H1 (cell line): ENCODE results near the gene GNGT2. TPM values are rescaled to one million over a fixed set of nuclear protein-coding genes. Genes with fewer than 3 reads are reported as not detected.

Source experiments
- CTCF ChIA-PET: fragments of 300-600 bp; sonication (Branson Sonifier 250); formaldehyde crosslinking; loops from one replicate; lab custom pipeline; 2021; ENCODE audit not compliant: partially characterized antibody; lab: Charles Lee
- POLR2A ChIA-PET: fragments of 300-600 bp; sonication (Branson Sonifier 250); formaldehyde crosslinking; loops from one replicate; lab custom pipeline; 2021; ENCODE audit warnings: inconsistent platforms; ENCODE audit not compliant: partially characterized antibody; lab: Charles Lee
- DNase-seq, 2 experiments: peaks; one replicate each; pipeline versions ENCODE4 v3.0.0 to v3.0.0-alpha.2; 2010 to 2022; ENCODE audit warnings: low spot score in 2 of 2, low read depth in 1 of 2, mixed read lengths in 1 of 2
- FAIRE-seq: peaks from 2 replicates; lab custom pipeline; 2011; peaks lifted over from hg19 to GRCh38; lab: Jason Lieb, UNC
- H2AFZ ChIP-seq: 2 replicates; pipeline ENCODE4 v1.8.1; 2012; ENCODE audit warnings: low read length, inconsistent platforms
- H2AK5ac ChIP-seq: 2 replicates; pipeline ENCODE4 v1.6.1; 2013; ENCODE audit warnings: low read depth, low read length
- H2BK120ac ChIP-seq: replicated peaks from 2 replicates; pipeline ENCODE3; 2013; ENCODE audit warnings: low read depth, low read length, inconsistent platforms
- H2BK12ac ChIP-seq: 2 replicates; pipeline ENCODE4 v1.6.1; 2013; ENCODE audit warnings: low read depth, low read length
- H2BK15ac ChIP-seq: 2 replicates; pipeline ENCODE4 v1.6.1; 2013; ENCODE audit warnings: low read length
- H2BK20ac ChIP-seq: 2 replicates; pipeline ENCODE4 v1.6.1; 2013; ENCODE audit warnings: low read length
- H2BK5ac ChIP-seq: 2 replicates; pipeline ENCODE4 v1.6.1; 2013; ENCODE audit warnings: low read depth, low read length
- H3K14ac ChIP-seq: 2 replicates; pipeline ENCODE4 v1.6.1; 2013; ENCODE audit warnings: inconsistent platforms; ENCODE audit not compliant: insufficient read length
- H3K18ac ChIP-seq: 2 replicates; pipeline ENCODE4 v1.6.1; 2013; ENCODE audit warnings: low read length; ENCODE audit errors: extremely low read depth
- H3K23ac ChIP-seq: 2 replicates; pipeline ENCODE4 v1.6.1; 2013; ENCODE audit warnings: inconsistent platforms; ENCODE audit not compliant: insufficient read length
- H3K23me2 ChIP-seq: 2 replicates; pipeline ENCODE4 v1.6.1; 2013; ENCODE audit warnings: low read depth, low read length
- H3K27ac ChIP-seq: 2 replicates; pipeline ENCODE4 v1.6.1; 2011; ENCODE audit warnings: low read depth, low read length, inconsistent platforms
- H3K27me3 ChIP-seq, 4 experiments: replicated peaks in 1 of 4; 1 replicate in 1 of 4; 2 replicates in 3 of 4; pipeline versions ENCODE4 v1.6.1 to v1.8.1; 2011 to 2013; ENCODE audit warnings: low read length in 3 of 4, mild to moderate bottlenecking in 3 of 4, inconsistent platforms in 2 of 4, mixed read lengths in 2 of 4, moderate library complexity in 1 of 4; ENCODE audit not compliant: control insufficient read depth in 3 of 4, insufficient read depth in 3 of 4; ENCODE audit errors: extremely low read depth in 1 of 4
- H3K36me3 ChIP-seq, 4 experiments: 2 replicates each; pipeline versions ENCODE4 v1.6.1 to v1.8.1; 2011 to 2013; ENCODE audit warnings: mild to moderate bottlenecking in 4 of 4, low read length in 3 of 4, moderate library complexity in 2 of 4, control low read depth in 1 of 4, inconsistent platforms in 1 of 4; ENCODE audit not compliant: insufficient read depth in 4 of 4, control insufficient read depth in 2 of 4
- H3K4ac ChIP-seq: replicated peaks from 2 replicates; pipeline ENCODE3; 2013; ENCODE audit warnings: low read length, low read depth, mixed read lengths, inconsistent platforms; ENCODE audit not compliant: insufficient read length
- H3K4me1 ChIP-seq, 4 experiments: replicated peaks in 1 of 4; 1 replicate in 1 of 4; 2 replicates in 3 of 4; pipeline versions ENCODE4 v1.6.1 to v1.8.1; 2011 to 2013; ENCODE audit warnings: low read length in 3 of 4, inconsistent platforms in 2 of 4, mixed read lengths in 1 of 4; ENCODE audit not compliant: insufficient read depth in 4 of 4, control insufficient read depth in 3 of 4
- H3K4me2 ChIP-seq, 2 experiments: 2 replicates each; pipeline versions ENCODE4 v1.6.1 to v1.8.1; 2011 to 2013; ENCODE audit warnings: low read depth in 2 of 2, low read length in 2 of 2, control low read depth in 1 of 2, inconsistent platforms in 1 of 2, mild to moderate bottlenecking in 1 of 2; ENCODE audit not compliant: insufficient read depth in 1 of 2
- H3K4me3 ChIP-seq, 4 experiments: fragments of 200-600, 300-600 bp in 1 of 4; sonication (generic), shearing (Covaris generic), sonication (Bioruptor Twin) in 1 of 4; 2 replicates each; pipeline versions ENCODE4 v1.5.1 to v1.8.1; 2011 to 2016; ENCODE audit warnings: low read length in 4 of 4, low read depth in 3 of 4, control low read depth in 2 of 4, inconsistent platforms in 2 of 4, mild to moderate bottlenecking in 2 of 4, mixed read lengths in 1 of 4, moderate library complexity in 1 of 4; ENCODE audit not compliant: insufficient read depth in 2 of 4; ENCODE audit errors: extremely low read depth in 1 of 4
- H3K56ac ChIP-seq: replicated peaks from 2 replicates; pipeline ENCODE3; 2013; ENCODE audit warnings: low read depth, mild to moderate bottlenecking, mixed read lengths, low read length, inconsistent platforms; ENCODE audit not compliant: insufficient read length
- H3K79me1 ChIP-seq: 2 replicates; pipeline ENCODE4 v1.6.1; 2013; ENCODE audit warnings: low read depth, low read length, control low read depth
- H3K79me2 ChIP-seq, 2 experiments: 2 replicates each; pipeline versions ENCODE4 v1.6.1 to v1.8.1; 2012 to 2013; ENCODE audit warnings: low read length in 2 of 2, mild to moderate bottlenecking in 2 of 2, inconsistent platforms in 1 of 2; ENCODE audit not compliant: insufficient read depth in 2 of 2, control insufficient read depth in 1 of 2
- H3K9ac ChIP-seq, 4 experiments: replicated peaks in 1 of 4; 1 replicate in 1 of 4; 2 replicates in 3 of 4; pipeline versions ENCODE4 v1.6.1 to v1.8.1; 2011 to 2013; ENCODE audit warnings: low read depth in 3 of 4, low read length in 3 of 4, control low read depth in 2 of 4, mild to moderate bottlenecking in 2 of 4, moderate library complexity in 2 of 4, inconsistent platforms in 1 of 4; ENCODE audit errors: extremely low read depth in 1 of 4
- H3K9me3 ChIP-seq, 2 experiments: 2 replicates each; pipeline versions ENCODE4 v1.6.1 to v1.8.1; 2012 to 2013; ENCODE audit warnings: mild to moderate bottlenecking in 2 of 2, moderate library complexity in 2 of 2, control low read depth in 1 of 2, inconsistent platforms in 1 of 2, low read depth in 1 of 2, low read length in 1 of 2, mixed read lengths in 1 of 2; ENCODE audit not compliant: insufficient read depth in 2 of 2
- H4K20me1 ChIP-seq, 2 experiments: replicated peaks in 1 of 2; 2 replicates each; pipeline versions ENCODE3 to v1.8.1; 2011 to 2013; ENCODE audit warnings: inconsistent platforms in 2 of 2, low read length in 2 of 2, mild to moderate bottlenecking in 1 of 2; ENCODE audit not compliant: insufficient read depth in 2 of 2, control insufficient read depth in 1 of 2
- H4K5ac ChIP-seq: 2 replicates; pipeline ENCODE4 v1.6.1; 2013; ENCODE audit warnings: low read length, low read depth, mixed read lengths, inconsistent platforms; ENCODE audit not compliant: insufficient read length
- H4K8ac ChIP-seq: 2 replicates; pipeline ENCODE4 v1.8.0; 2013; ENCODE audit warnings: mild to moderate bottlenecking, moderate library complexity, low read length, inconsistent platforms; ENCODE audit not compliant: insufficient read depth; ENCODE audit errors: extremely low read depth
- H4K91ac ChIP-seq: replicated peaks from 2 replicates; pipeline ENCODE3; 2013; ENCODE audit warnings: low read length, mixed read lengths, inconsistent platforms; ENCODE audit not compliant: insufficient read length
- CHD1 ChIP-seq: IDR thresholded peaks from 2 replicates; pipeline ENCODE4 v1.6.1; 2012; ENCODE audit warnings: low read depth, low read length, improper control_type of control experiment
- CHD2 ChIP-seq: IDR thresholded peaks from 2 replicates; pipeline ENCODE4 v1.6.1; 2012; ENCODE audit warnings: low read length, improper control_type of control experiment
- CREB1 ChIP-seq: IDR thresholded peaks from 2 replicates; pipeline ENCODE4 v1.6.1; 2012; ENCODE audit warnings: inconsistent platforms
- EZH2 ChIP-seq: fragments of 200-600 bp; sonication (generic); IDR thresholded peaks from 2 replicates; pipeline ENCODE4 v1.7.1; 2012; ENCODE audit warnings: low read depth, mild to moderate bottlenecking, moderate library complexity, low read length, inconsistent platforms; ENCODE audit not compliant: severe bottlenecking
- FOSL1 ChIP-seq: IDR thresholded peaks from 2 replicates; pipeline ENCODE4 v1.6.1; 2011; ENCODE audit warnings: mild to moderate bottlenecking, low read depth, low read length, moderate library complexity; ENCODE audit not compliant: insufficient read depth
- GABPA ChIP-seq: IDR thresholded peaks from 2 replicates; pipeline ENCODE4 v1.6.1; 2011; ENCODE audit warnings: mild to moderate bottlenecking, low read length, moderate library complexity, borderline replicate concordance; ENCODE audit not compliant: insufficient read depth
- POLR2A ChIP-seq, 2 experiments: IDR thresholded peaks; 1 replicate in 1 of 2; 2 replicates in 1 of 2; pipeline ENCODE4 v1.6.1; 2011; ENCODE audit warnings: low read depth in 2 of 2, low read length in 2 of 2, mild to moderate bottlenecking in 2 of 2; ENCODE audit errors: control extremely low read depth in 1 of 2
- RAD21 ChIP-seq, 2 experiments: IDR thresholded peaks in 1 of 2; conservative IDR thresholded peaks in 1 of 2; 2 replicates each; pipeline ENCODE4 v1.6.1; 2011; ENCODE audit warnings: low read depth in 2 of 2, low read length in 2 of 2, improper control_type of control experiment in 1 of 2, inconsistent platforms in 1 of 2, mild to moderate bottlenecking in 1 of 2, moderate library complexity in 1 of 2
- SIN3A ChIP-seq, 2 experiments: IDR thresholded peaks in 1 of 2; conservative IDR thresholded peaks in 1 of 2; 2 replicates each; pipeline ENCODE4 v1.6.1; 2011 to 2012; ENCODE audit warnings: low read length in 2 of 2, improper control_type of control experiment in 1 of 2, low read depth in 1 of 2, mild to moderate bottlenecking in 1 of 2
- SIRT6 ChIP-seq: IDR thresholded peaks from one replicate; pipeline ENCODE4 v1.7.1; 2012; ENCODE audit warnings: low read length, inconsistent platforms
- SIX5 ChIP-seq: IDR thresholded peaks from 2 replicates; pipeline ENCODE4 v1.6.1; 2011; ENCODE audit warnings: mild to moderate bottlenecking, low read depth, low read length
- SP2 ChIP-seq: IDR thresholded peaks from 2 replicates; pipeline ENCODE4 v1.6.1; 2012; ENCODE audit warnings: mild to moderate bottlenecking, low read length, inconsistent platforms
- SRF ChIP-seq: IDR thresholded peaks from 2 replicates; pipeline ENCODE4 v1.6.1; 2011; ENCODE audit warnings: mild to moderate bottlenecking, low read depth, low read length, moderate library complexity
- TAF7 ChIP-seq: optimal IDR thresholded peaks from 2 replicates; pipeline ENCODE3; 2011; ENCODE audit warnings: low read depth, mild to moderate bottlenecking, inconsistent platforms, low read length, moderate library complexity, borderline replicate concordance
- TCF12 ChIP-seq: IDR thresholded peaks from 2 replicates; pipeline ENCODE4 v1.6.1; 2011; ENCODE audit warnings: low read depth, mild to moderate bottlenecking, low read length
- ZNF274 ChIP-seq: IDR thresholded peaks from 2 replicates; pipeline ENCODE4 v1.7.0; 2012; ENCODE audit warnings: low read length, borderline replicate concordance; ENCODE audit errors: extremely low read depth
- WGBS, 2 experiments: shearing (Covaris generic) in 1 of 2; methylation state at CpG; one replicate each; pipeline versions ENCODE4 v1.1.6 to v1.1.7; 2013 to 2015; ENCODE audit warnings: low lambda C conversion rate in 2 of 2, mixed read lengths in 2 of 2, inconsistent platforms in 1 of 2, low coverage in 1 of 2, missing lambda C conversion rate in 1 of 2; ENCODE audit not compliant: insufficient replicate concordance in 2 of 2, insufficient coverage in 1 of 2, insufficient read length in 1 of 2; ENCODE audit errors: extremely low coverage in 1 of 2, missing lambda C conversion rate in 1 of 2; 5-methylcytosine and 5-hydroxymethylcytosine counted together
- polyA plus RNA-seq, 7 experiments: library from polyadenylated mRNA; depleted of rRNA in 3 of 7; stranded (reverse) in 5 of 7; unstranded in 2 of 7; fragments of >200 nt in 5 of 7; fragments of 200-250 nt in 2 of 7; gene quantifications; 1 replicate in 5 of 7; 2 replicates in 1 of 7; 4 replicates in 1 of 7; pipeline versions ENCODE4 v1.2.1 to v1.2.3, GENCODE V29; 2011 to 2013; ENCODE audit warnings: missing spikeins in 2 of 7, mixed read lengths in 2 of 7
- total RNA-seq: library from RNA; stranded (reverse); fragmentation: NEBNext Ultra II Directional; extraction: Animal tissue kit (Norgen Biotek cat#: 25700); gene quantifications from 2 replicates; pipeline ENCODE4 v1.2.1, GENCODE V29; 2021

Gene GNGT2
- total and polyA plus RNA-seq, 2 of the 8 experiments (the other 6 are each of a cell fraction or from before 2014, with no cell fraction given) = 1.3 to 1.4 TPM

- FAIRE-seq (no peak), DNase-seq (no peak)
- Histone ChIP-seq H3K79me2 (no peaks in the 10 kb centered on the region), H4K5ac (no peak overlapping the region), H2BK5ac (no peak overlapping the region), H3K4me3 (no peak overlapping the region), H4K8ac (no peak overlapping the region), H3K4me2 (no peak overlapping the region), H2BK120ac (no peak overlapping the region), H3K4me1 (no peaks in the 10 kb centered on the region), H3K79me1 (no peaks in the 10 kb centered on the region), H2AK5ac (no peak overlapping the region), H3K18ac (no peak overlapping the region), H3K27ac (no peak overlapping the region), H2BK20ac (no peak overlapping the region), H3K23ac (no peak overlapping the region), H3K56ac (no peak overlapping the region), H2BK12ac (no peak overlapping the region), H3K23me2 (no peaks in the 10 kb centered on the region), H3K9me3 (no peaks in the 10 kb centered on the region), H3K9ac (no peak overlapping the region), H3K14ac (no peak overlapping the region), H3K4ac (no peak overlapping the region), H3K36me3 (no peaks in the 10 kb centered on the region), H4K20me1 (no peaks in the 10 kb centered on the region), H3K27me3 (no peaks in the 10 kb centered on the region), H2BK15ac (no peak overlapping the region), H2AFZ (no peak overlapping the region), H4K91ac (no peak overlapping the region)
- ChIA-PET CTCF (interaction anchor here (0.8 to 3.7 kb wide), 3 partner anchors 11 to 1560 kb away, joined by 5 to 15 read pairs (median 6); no protein-coding TSS in a partner anchor), POLR2A (no interaction called here)
- 96% methylated on average over 3 of the region's 5 CpGs; no CpG with 5 or more reads in 1 of the 2 experiments for WGBS, 2 experiments
- TF ChIP-seq CHD1 (no peak), SP2 (no peak), EZH2 (no peak), CHD2 (no peak), SIN3A (conservative IDR thresholded peaks at IDR 0.05 in 1 of 2, IDR thresholded peaks at IDR 0.05 in 1 of 2; ENCODE audit: low read depth in 1 of 2, low read length in 2 of 2) (no peak), POLR2A (IDR thresholded peaks at IDR 0.05; ENCODE audit: control extremely low read depth in 1 of 2, low read depth in 2 of 2, low read length in 2 of 2) (no peak), FOSL1 (no peak), GABPA (no peak), TCF12 (no peak), SIX5 (no peak), CREB1 (no peak), RAD21 (IDR thresholded peaks at IDR 0.05 in 1 of 2, conservative IDR thresholded peaks at IDR 0.05 in 1 of 2; ENCODE audit: low read depth in 2 of 2, low read length in 2 of 2) (no peak), SRF (no peak), SIRT6 (no peak), ZNF274 (no peak), TAF7 (no peak)
Measured at GRCh38 chr17:49242813-49243212, 32.4 kb upstream of the GNGT2 start.
